ENCODE measurements around the gene KLHDC8A. TPM values are rescaled to one million over a fixed set of nuclear protein-coding genes. Genes with fewer than 3 reads are reported as not detected.

The KLHDC8A gene
- total RNA-seq, 6 experiments from 2014 or later: not detected

DNA sequence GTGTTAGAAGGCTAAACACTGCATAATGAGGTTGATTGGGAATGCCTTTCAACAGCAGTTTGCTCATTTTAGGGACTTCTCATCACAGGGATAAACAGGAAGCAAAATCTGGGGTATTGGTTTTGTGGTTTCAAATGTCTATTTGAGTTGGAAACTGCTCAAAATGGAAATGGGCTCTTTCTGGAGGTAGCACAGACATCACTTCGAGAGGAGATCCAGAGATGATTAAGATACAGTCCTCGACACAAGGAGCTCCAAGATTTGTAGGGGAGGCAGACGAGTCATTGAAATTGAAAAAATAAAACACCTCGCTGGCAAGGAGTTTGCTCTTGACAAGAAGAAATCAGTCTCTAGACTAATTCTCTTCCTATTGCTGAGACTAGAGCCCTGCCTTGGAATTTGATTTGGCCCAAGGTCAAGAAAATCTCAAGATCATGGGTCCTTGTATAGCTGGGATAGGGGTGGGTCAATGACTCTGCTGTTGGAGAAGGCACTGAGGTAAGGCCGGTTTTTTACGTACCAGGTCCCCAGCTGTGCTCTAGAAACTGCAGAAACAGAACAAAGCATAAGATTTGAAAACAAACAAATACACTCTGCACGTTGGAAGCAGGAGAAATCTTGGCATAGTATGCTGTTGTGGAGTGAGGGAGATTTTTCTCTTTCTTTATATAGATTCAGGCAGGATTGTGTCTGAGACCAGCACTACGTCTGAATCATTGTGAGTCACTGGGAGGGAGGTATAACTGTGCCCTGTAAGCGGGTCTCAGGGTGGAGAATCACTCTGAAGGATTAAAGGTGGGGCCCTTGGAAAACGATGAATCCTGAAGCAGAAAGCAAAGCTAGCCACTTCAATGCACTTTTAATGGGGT is 17.7 kb upstream of the KLHDC8A start:
- H3K27me3 Mint-ChIP-seq (ENCODE audit: insufficient read depth): peaks cover 4% of the 10 kb centered on the region
- H3K27ac Mint-ChIP-seq: peak overlapping the region; percentile 58

DNA sequence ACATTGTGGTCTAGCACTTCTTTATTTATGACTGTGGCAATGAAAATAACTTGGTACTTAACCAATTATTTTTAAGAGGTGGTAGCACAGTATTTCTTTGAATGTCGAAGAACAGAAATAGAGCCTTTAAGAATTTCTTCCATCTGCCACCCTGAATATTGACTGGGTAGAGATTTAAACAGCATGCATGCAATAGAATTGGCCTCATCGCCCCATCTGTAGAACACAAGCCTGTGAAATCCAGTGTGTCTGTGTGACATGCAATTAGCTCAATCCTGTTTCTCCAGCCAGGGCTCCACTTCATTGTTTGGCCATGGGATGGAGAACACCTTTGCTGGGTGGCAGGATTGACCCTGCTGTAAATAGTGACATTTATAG is 17.1 kb upstream of the KLHDC8A start:
- no peaks in the 10 kb centered on the region; the same call in none of the 2 replicates for H3K27me3 Mint-ChIP-seq (ENCODE audit: insufficient read depth)
- DNase-seq: no peak
- H3K4me3 Mint-ChIP-seq: peak overlapping the region; percentile 62
- H3K27ac Mint-ChIP-seq: peak overlapping the region; percentile 58
- no peaks in the 10 kb centered on the region for H3K36me3 Mint-ChIP-seq (ENCODE audit: low read depth)
- peaks cover 56% of the 10 kb centered on the region for H3K4me1 Mint-ChIP-seq (ENCODE audit: low read depth)
- H3K9me3 Mint-ChIP-seq: no peaks in the 10 kb centered on the region; the same call in 1 of the 2 replicates
- TF ChIP-seq, protein P1, sequence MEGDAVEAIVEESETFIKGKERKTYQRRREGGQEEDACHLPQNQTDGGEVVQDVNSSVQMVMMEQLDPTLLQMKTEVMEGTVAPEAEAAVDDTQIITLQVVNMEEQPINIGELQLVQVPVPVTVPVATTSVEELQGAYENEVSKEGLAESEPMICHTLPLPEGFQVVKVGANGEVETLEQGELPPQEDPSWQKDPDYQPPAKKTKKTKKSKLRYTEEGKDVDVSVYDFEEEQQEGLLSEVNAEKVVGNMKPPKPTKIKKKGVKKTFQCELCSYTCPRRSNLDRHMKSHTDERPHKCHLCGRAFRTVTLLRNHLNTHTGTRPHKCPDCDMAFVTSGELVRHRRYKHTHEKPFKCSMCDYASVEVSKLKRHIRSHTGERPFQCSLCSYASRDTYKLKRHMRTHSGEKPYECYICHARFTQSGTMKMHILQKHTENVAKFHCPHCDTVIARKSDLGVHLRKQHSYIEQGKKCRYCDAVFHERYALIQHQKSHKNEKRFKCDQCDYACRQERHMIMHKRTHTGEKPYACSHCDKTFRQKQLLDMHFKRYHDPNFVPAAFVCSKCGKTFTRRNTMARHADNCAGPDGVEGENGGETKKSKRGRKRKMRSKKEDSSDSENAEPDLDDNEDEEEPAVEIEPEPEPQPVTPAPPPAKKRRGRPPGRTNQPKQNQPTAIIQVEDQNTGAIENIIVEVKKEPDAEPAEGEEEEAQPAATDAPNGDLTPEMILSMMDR (IDR thresholded peaks at IDR 0.05): no peak

More for the DNA sequence above, 17.7 kb upstream of the KLHDC8A start:
- Mint-ChIP-seq H3K4me3 (peak overlapping the region; percentile 62), H3K9me3 (no peaks in the 10 kb centered on the region; the same call in 1 of the 2 replicates), H3K36me3 (ENCODE audit: low read depth) (no peaks in the 10 kb centered on the region), H3K4me1 (ENCODE audit: low read depth) (peaks cover 56% of the 10 kb centered on the region)
- TF ChIP-seq, protein P1 (IDR thresholded peaks at IDR 0.05): no peak
- peak; percentile 68 for DNase-seq

DNA sequence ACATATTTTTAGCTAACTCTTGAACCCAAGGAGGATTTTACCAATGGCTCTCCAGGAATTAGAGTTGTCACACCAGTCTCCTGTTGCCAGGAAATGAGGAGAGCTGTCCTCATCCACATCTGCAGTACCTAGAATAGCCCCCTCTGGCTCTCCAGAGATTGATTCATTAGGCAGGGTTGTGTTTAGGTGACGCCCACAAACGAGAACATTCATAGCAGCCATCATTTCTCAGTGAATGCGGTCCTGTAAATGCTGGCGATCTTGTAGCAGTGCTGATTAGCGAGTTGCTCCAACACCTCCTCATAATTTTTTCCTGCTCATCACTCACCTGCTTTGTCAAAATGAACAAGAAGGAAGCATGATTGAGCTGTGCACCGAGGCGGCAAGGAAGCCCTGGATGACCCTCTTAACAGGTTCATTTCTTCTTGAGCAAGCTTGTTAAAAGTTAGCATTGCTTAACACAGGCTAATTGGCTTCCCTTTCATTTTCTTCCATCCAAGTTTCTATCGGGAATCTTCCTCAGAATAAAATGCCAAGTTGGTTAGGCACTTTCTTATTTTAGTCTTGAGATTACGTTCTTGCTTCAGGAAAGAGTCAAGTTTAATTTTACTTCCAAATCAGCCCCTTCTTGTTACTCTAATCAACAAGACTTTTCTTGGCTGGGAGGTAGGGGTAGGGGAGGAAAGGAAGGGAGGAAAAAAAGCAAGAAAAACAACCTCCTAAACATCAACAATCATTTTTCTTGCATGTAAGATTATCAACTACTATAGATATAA is 16.5 kb upstream of the KLHDC8A start:
- Mint-ChIP-seq H3K9me3 (no peaks in the 10 kb centered on the region; the same call in 1 of the 2 replicates), H3K27ac (no peak overlapping the region), H3K4me1 (ENCODE audit: low read depth) (peaks cover 56% of the 10 kb centered on the region), H3K27me3 (ENCODE audit: insufficient read depth) (no peaks in the 10 kb centered on the region; the same call in none of the 2 replicates), H3K36me3 (ENCODE audit: low read depth) (no peaks in the 10 kb centered on the region), H3K4me3 (peak overlapping the region; percentile 62)
- no peak for DNase-seq
- TF ChIP-seq, protein P1 (IDR thresholded peaks at IDR 0.05): no peak

DNA sequence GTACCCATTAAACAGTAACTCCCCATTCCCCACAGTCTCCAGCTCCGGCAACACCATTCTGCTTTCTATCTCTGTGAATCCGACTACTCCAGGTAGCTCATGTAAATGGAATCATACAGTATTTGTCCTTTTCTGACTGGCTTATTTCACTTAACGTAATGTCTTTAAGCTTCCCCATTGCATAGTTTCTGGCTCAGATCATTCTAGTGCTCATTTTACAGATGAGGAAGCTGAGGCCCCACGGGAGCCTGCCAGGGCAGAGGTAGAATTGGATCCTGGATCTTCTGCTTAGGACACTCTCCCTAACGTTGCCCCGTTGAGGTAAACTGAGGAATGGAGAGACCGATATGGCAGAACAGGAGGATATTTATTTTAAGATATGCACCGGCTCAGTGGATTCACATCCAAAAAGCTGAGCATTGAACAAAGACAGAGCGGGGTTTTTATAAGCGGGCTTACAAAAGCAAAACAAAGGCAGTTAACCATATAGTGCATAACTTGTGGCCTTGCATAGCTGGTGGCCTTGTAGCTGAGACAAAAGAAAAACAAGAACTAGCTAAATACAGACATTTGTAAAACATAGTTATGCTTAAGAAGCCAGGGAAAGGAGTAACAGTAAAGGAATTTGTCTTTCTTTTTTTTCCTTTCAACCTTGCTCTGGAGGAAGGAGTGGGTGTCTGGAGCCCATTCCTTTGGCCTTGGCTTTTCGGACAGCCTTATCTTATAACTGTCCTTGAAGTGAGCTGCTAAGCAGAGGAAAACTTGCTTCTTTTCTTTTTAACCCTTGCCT is 15.3 kb upstream of the KLHDC8A start:
- Mint-ChIP-seq H3K9me3 (no peaks in the 10 kb centered on the region; the same call in 1 of the 2 replicates), H3K4me3 (peak overlapping the region; percentile 30), H3K36me3 (ENCODE audit: low read depth) (no peaks in the 10 kb centered on the region), H3K27me3 (ENCODE audit: insufficient read depth) (no peaks in the 10 kb centered on the region; the same call in none of the 2 replicates), H3K27ac (no peak overlapping the region), H3K4me1 (ENCODE audit: low read depth) (peaks cover 55% of the 10 kb centered on the region)
- DNase-seq: peak; percentile 58
- TF ChIP-seq, protein P1 (IDR thresholded peaks at IDR 0.05): no peak

DNA sequence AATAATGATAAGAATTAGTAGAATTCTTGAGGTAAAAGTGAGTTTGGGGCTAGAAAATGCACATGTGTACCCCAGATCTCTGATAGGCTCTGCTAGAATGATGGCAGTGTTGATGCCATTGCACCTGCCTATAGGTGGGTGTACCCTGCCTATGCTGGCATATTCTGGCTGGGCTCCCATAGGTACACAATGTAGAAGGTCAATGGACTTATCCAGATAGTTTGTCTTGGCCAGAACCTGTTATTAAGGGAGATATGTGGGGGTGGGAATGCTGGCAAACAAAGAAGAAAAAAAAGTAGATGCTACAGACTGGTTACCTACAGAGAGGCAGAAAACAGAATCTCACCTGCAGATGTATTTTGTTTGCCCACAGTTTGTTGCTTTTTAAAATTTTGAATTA is 14.1 kb upstream of the KLHDC8A start:
- H3K36me3 Mint-ChIP-seq (ENCODE audit: low read depth): no peaks in the 10 kb centered on the region
- peaks cover 43% of the 10 kb centered on the region for H3K4me1 Mint-ChIP-seq (ENCODE audit: low read depth)
- no peaks in the 10 kb centered on the region; the same call in 1 of the 2 replicates for H3K9me3 Mint-ChIP-seq
- no peak overlapping the region for H3K4me3 Mint-ChIP-seq
- no peak overlapping the region for H3K27ac Mint-ChIP-seq
- DNase-seq: no peak
- H3K27me3 Mint-ChIP-seq (ENCODE audit: insufficient read depth): peaks cover 4% of the 10 kb centered on the region
- TF ChIP-seq, protein P1 (IDR thresholded peaks at IDR 0.05): no peak

All from HFFc6 (cell line).